ENCODE data around the gene OSBPL7.

DNA sequence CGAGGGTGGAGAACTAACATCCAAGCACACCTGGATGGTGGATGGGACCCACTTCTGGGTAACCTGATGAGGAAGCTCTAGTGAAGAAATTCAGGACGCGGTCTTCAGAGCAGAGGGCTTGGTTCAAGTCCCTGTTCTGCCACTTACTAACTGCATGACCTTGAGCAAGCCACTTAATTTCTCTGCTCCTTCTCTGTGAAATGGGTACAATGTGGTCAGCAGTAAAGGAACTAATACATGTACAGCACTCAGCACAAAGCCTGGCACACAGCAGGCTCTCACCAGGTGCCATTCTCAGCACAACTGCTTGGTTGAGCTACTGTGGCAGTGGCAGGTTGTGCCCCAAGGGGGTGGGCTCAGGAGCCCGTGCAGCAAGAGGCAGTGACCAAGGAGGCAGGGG, 1.9 kb upstream of the OSBPL7 start:
- TF ChIP-seq MYNN (tag by site-specific recombination; IDR thresholded peaks at IDR 0.05; ENCODE audit: borderline replicate concordance) (no peak), ZNF138 (tag by site-specific recombination; IDR thresholded peaks at IDR 0.05; ENCODE audit: borderline replicate concordance) (no peak), ZNF114 (tag by site-specific recombination; IDR thresholded peaks at IDR 0.05) (no peak), ZNF175 (tag by site-specific recombination; IDR thresholded peaks at IDR 0.05) (no peak), EGR2 (tag by site-specific recombination; IDR thresholded peaks at IDR 0.05; ENCODE audit: low read depth) (no peak), ZNF501 (tag by site-specific recombination; IDR thresholded peaks at IDR 0.05) (no peak), HOXC10 (CRISPR knock-in tag; IDR thresholded peaks at IDR 0.05) (no peak), BCL11A (tag by site-specific recombination; IDR thresholded peaks at IDR 0.05; ENCODE audit: low read depth) (no peak), ZNF510 (tag by site-specific recombination; IDR thresholded peaks at IDR 0.05; ENCODE audit: insufficient replicate concordance) (no peak)
- TF ChIP-seq, protein P1, sequence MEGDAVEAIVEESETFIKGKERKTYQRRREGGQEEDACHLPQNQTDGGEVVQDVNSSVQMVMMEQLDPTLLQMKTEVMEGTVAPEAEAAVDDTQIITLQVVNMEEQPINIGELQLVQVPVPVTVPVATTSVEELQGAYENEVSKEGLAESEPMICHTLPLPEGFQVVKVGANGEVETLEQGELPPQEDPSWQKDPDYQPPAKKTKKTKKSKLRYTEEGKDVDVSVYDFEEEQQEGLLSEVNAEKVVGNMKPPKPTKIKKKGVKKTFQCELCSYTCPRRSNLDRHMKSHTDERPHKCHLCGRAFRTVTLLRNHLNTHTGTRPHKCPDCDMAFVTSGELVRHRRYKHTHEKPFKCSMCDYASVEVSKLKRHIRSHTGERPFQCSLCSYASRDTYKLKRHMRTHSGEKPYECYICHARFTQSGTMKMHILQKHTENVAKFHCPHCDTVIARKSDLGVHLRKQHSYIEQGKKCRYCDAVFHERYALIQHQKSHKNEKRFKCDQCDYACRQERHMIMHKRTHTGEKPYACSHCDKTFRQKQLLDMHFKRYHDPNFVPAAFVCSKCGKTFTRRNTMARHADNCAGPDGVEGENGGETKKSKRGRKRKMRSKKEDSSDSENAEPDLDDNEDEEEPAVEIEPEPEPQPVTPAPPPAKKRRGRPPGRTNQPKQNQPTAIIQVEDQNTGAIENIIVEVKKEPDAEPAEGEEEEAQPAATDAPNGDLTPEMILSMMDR (tag by site-specific recombination; IDR thresholded peaks at IDR 0.05), result no peak
- TF ChIP-seq, protein P2, sequence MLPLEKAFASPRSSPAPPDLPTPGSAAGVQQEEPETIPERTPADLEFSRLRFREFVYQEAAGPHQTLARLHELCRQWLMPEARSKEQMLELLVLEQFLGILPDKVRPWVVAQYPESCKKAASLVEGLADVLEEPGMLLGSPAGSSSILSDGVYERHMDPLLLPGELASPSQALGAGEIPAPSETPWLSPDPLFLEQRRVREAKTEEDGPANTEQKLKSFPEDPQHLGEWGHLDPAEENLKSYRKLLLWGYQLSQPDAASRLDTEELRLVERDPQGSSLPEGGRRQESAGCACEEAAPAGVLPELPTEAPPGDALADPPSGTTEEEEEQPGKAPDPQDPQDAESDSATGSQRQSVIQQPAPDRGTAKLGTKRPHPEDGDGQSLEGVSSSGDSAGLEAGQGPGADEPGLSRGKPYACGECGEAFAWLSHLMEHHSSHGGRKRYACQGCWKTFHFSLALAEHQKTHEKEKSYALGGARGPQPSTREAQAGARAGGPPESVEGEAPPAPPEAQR (tag by site-specific recombination; IDR thresholded peaks at IDR 0.05), result no peak

Data from HEK293 (cell line).